Loucy (cell line): ENCODE measurements around the gene LRRTM2.

ENCODE experiments used
- H2AFZ ChIP-seq: fragments of 200-600 bp; sonication (generic); 2 replicates; pipeline ENCODE4 v1.6.0; 2016; ENCODE audit warnings: antibody characterized with exemption, mild to moderate bottlenecking, low read length, moderate library complexity
- H3F3A ChIP-seq: fragments of 200-600 bp; 2 replicates; pipeline ENCODE4 v1.6.0; 2016; ENCODE audit warnings: antibody characterized with exemption, low read depth, mild to moderate bottlenecking
- H3K27me3 ChIP-seq: fragments of 200-600 bp; sonication (generic); 2 replicates; pipeline ENCODE4 v1.6.1; 2014; ENCODE audit warnings: low read length, mild to moderate bottlenecking; ENCODE audit not compliant: insufficient read depth, poor library complexity, severe bottlenecking
- H3K36me3 ChIP-seq: fragments of 200-600 bp; sonication (generic); 2 replicates; pipeline ENCODE4 v1.6.1; 2016; ENCODE audit warnings: low read length; ENCODE audit not compliant: insufficient read depth
- H3K4me1 ChIP-seq: fragments of 200-600 bp; sonication (generic); 2 replicates; pipeline ENCODE4 v1.5.1; 2014; ENCODE audit warnings: low read length, mild to moderate bottlenecking; ENCODE audit not compliant: insufficient read depth, poor library complexity, severe bottlenecking
- H3K4me2 ChIP-seq: fragments of 200-600 bp; sonication (generic); 2 replicates; pipeline ENCODE4 v1.6.0; 2014; ENCODE audit warnings: antibody characterized with exemption, low read length, low read depth, mild to moderate bottlenecking; ENCODE audit not compliant: poor library complexity, severe bottlenecking
- H3K4me3 ChIP-seq: fragments of 200-600 bp; sonication (generic); 2 replicates; pipeline ENCODE4 v1.5.1; 2014; ENCODE audit warnings: low read length, mild to moderate bottlenecking, mixed read lengths; ENCODE audit not compliant: poor library complexity, severe bottlenecking
- H3K79me2 ChIP-seq: fragments of 200-600 bp; sonication (generic); 2 replicates; pipeline ENCODE4 v1.6.1; 2014; ENCODE audit warnings: low read length; ENCODE audit not compliant: insufficient read depth
- H3K9ac ChIP-seq: fragments of 200-600 bp; sonication (generic); 2 replicates; pipeline ENCODE4 v1.6.0; 2014; ENCODE audit warnings: mild to moderate bottlenecking, low read depth, low read length, moderate library complexity; ENCODE audit not compliant: poor library complexity, severe bottlenecking
- H3K9me2 ChIP-seq: fragments of 200-600 bp; sonication (generic); replicated peaks from 2 replicates; pipeline ENCODE4 v1.6.1; 2016; ENCODE audit warnings: low read depth, low read length, mixed read lengths
- H3K9me3 ChIP-seq: fragments of 200-600 bp; sonication (generic); 2 replicates; pipeline ENCODE4 v1.6.1; 2014; ENCODE audit warnings: mild to moderate bottlenecking, antibody characterized with exemption, low read length, low read depth; ENCODE audit not compliant: insufficient read depth
- H4K20me1 ChIP-seq: fragments of 200-600 bp; sonication (generic); 2 replicates; pipeline ENCODE4 v1.6.0; 2014; ENCODE audit warnings: antibody characterized with exemption, low read length, mild to moderate bottlenecking; ENCODE audit not compliant: insufficient read depth, poor library complexity, severe bottlenecking
- CTCF ChIP-seq: fragments of 200-600 bp; sonication (generic); conservative IDR thresholded peaks from 2 replicates; pipeline ENCODE4 v1.5.1; 2014; ENCODE audit warnings: mild to moderate bottlenecking, antibody characterized with exemption, low read length
- EZH2phosphoT487 ChIP-seq: fragments of 200-600 bp; IDR thresholded peaks from 2 replicates; pipeline ENCODE4 v1.6.1; 2018; ENCODE audit warnings: antibody characterized with exemption, mild to moderate bottlenecking, moderate library complexity, borderline replicate concordance

The LRRTM2 gene

GRCh38 chr5:138833726-138834480 is 41.2 kb downstream of the LRRTM2 start:
- no peaks in the 10 kb centered on the region for H3K9me3 ChIP-seq
- no peak overlapping the region for H2AFZ ChIP-seq
- no peak overlapping the region for H3K4me3 ChIP-seq
- peaks cover 14% of the 10 kb centered on the region for H3K4me1 ChIP-seq
- no peaks in the 10 kb centered on the region for H3K36me3 ChIP-seq
- H3K9me2 ChIP-seq = no peaks in the 10 kb centered on the region
- TF ChIP-seq CTCF (no peak), EZH2phosphoT487 (no peak)
- no peak overlapping the region for H3K9ac ChIP-seq
- H3K79me2 ChIP-seq = no peaks in the 10 kb centered on the region
- H3F3A ChIP-seq = no peaks in the 10 kb centered on the region
- no peaks in the 10 kb centered on the region for H3K27me3 ChIP-seq
- no peak overlapping the region for H3K4me2 ChIP-seq
- H4K20me1 ChIP-seq = peaks cover 6% of the 10 kb centered on the region

GRCh38 chr5:138833080-138833479 is 42.1 kb downstream of the LRRTM2 start:
- Histone ChIP-seq H3F3A (no peaks in the 10 kb centered on the region), H3K79me2 (no peaks in the 10 kb centered on the region), H3K4me3 (no peak overlapping the region), H3K9me3 (no peaks in the 10 kb centered on the region), H3K9me2 (no peaks in the 10 kb centered on the region), H3K4me1 (peaks cover 14% of the 10 kb centered on the region), H4K20me1 (peaks cover 6% of the 10 kb centered on the region), H3K36me3 (peaks cover under 1% of the 10 kb centered on the region; the same call in 1 of the 2 replicates), H3K27me3 (no peaks in the 10 kb centered on the region), H3K9ac (no peak overlapping the region), H2AFZ (no peak overlapping the region), H3K4me2 (no peak overlapping the region)
- no peak for TF ChIP-seq CTCF
- TF ChIP-seq EZH2phosphoT487 = no peak

GRCh38 chr5:138832218-138832617 is 42.9 kb downstream of the LRRTM2 start:
- H3K79me2 ChIP-seq = no peaks in the 10 kb centered on the region
- no peak overlapping the region for H3K4me3 ChIP-seq
- no peak overlapping the region for H3K9ac ChIP-seq
- H3K9me2 ChIP-seq = no peaks in the 10 kb centered on the region
- H3K27me3 ChIP-seq = no peaks in the 10 kb centered on the region
- TF ChIP-seq CTCF (no peak), EZH2phosphoT487 (no peak)
- H3F3A ChIP-seq = no peaks in the 10 kb centered on the region
- peaks cover 6% of the 10 kb centered on the region for H4K20me1 ChIP-seq
- peaks cover 14% of the 10 kb centered on the region for H3K4me1 ChIP-seq
- peaks cover 8% of the 10 kb centered on the region; the same call in 1 of the 2 replicates for H3K36me3 ChIP-seq
- no peaks in the 10 kb centered on the region for H3K9me3 ChIP-seq
- H2AFZ ChIP-seq = no peak overlapping the region
- peak overlapping the region; percentile 2 for H3K4me2 ChIP-seq
